Stimulated activated CD8-positive, alpha-beta memory T cell treated with anti-CD3 and anti-CD28 coated beads, Interleukin-7, amount 100 ng/mL, for 24 hours (primary cell): ENCODE results near the gene DNAH12.
"Not testable (repeated sequence)": the region's sequence is repeated elsewhere in the genome, so short reads cannot be mapped to it uniquely, and the experiment has no call there.

Experiments
- DNase-seq: peaks from one replicate; pipeline ENCODE4 v3.0.0-alpha.2; 2020; ENCODE audit warnings: low read depth

DNAH12 gene

DNA sequence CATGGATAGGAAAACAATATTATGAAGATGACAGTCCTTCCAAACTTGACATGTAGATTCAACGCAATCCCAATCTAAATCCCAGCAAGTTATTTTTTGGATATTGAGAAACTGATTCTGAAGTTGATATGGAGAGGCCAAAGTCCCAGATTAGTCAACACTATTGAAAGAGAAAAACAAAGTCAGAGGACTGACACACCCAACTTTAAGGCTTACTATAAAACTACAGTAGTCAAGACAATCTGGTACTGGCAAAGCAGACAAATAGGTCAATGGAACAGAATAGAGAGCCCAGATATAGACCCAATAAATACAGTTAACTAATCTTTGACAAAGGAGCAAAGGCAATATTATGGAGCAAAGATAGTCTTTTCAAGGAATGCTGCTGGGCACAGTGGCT is 132.4 kb downstream of the DNAH12 start:
- DNase-seq: no peak

DNA sequence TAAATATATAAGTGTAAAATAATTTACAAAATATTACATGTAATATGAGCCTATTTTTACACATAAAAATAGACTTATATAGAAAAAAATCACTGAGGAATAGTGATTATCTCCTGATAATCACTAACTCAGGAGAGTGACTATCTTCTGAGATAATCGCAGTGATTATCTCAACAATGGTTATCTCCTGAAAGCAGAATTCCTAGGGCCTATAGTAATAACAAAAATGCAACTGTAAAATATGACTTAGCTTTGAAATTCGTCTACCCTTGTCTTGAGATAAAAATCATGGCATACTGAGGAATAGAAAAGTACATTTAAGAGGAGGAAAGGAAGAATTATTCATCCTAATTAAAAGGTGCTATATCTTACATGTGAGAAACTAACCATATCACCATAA is 134.7 kb downstream of the DNAH12 start:
- DNase-seq: no peak

DNA sequence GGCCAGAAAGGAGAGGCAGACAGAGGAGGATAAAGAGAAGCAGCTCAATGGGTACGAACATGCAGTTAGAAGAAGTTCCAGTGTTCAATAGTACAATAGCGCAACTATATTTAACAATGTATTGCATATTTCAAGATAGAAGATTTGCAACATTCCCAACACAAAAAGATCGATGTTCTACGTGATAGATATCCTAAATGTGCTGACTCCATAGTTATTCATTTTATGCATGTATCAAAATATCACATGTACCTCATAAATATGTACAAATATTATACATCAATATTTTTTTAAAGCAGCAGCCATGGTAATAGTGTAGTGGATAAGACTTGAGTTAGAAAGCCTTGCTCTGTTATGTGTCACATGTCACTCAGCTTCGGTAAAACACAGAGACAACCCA is 141.5 kb downstream of the DNAH12 start:
- DNase-seq: no peak

DNA sequence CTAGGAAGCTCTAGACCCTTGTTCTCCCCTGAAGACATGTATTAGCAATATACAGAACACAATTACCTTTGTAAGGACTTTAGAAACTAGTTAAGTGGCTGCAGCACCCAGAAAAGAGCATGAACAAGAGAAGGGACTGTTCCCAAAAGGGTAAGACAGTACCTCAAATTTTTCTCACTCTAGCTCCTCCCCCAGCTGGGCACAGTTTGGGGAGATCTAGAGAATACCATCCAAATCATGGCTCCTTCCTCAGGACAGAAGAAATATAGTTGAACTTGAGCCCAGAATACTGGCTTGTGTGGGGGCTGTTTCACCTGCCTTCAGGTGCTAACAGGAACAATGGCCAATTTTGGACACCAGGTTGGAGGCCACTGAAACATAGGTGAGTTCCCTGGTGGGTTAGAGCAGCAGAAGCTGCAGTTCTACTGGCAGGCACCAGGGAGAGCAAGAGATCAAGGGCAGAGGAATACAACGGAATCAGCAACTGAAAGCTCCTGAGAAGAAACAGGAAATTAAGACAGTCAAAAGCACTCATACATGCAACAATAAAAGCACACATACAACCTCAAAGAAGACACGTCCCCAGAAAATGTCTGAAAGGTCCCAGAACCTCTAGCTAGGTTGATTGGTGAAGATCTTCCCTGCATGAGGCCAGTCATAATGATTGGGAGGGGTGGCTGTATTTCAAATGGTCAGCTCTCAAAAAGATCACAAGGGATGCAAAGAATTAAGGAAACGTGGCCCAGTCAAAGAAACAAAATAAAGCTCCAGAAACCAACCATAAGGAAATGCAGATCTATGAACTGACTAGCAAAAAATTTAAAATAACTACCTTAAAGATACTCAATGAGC is 146.7 kb downstream of the DNAH12 start:
- peak; percentile 5 for DNase-seq

DNA sequence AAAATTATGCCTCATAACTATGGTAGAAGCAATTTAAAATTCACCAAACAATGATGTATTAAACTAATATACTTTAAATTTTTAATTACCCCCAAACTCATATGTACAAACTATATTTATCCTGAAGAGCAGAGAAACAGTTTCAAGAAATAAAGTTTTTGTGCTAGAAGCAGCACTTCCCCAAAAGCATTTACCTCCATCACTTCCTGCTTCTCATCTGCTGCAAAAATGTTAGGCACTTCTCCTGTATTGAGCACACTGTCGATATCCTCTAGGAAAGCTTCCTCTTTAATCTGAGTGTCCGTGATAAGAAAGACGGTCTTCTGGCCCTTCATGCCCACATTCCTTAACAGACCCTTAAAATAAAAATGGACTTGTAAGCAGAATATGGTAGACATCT is 150.2 kb downstream of the DNAH12 start:
- no peak for DNase-seq

DNA sequence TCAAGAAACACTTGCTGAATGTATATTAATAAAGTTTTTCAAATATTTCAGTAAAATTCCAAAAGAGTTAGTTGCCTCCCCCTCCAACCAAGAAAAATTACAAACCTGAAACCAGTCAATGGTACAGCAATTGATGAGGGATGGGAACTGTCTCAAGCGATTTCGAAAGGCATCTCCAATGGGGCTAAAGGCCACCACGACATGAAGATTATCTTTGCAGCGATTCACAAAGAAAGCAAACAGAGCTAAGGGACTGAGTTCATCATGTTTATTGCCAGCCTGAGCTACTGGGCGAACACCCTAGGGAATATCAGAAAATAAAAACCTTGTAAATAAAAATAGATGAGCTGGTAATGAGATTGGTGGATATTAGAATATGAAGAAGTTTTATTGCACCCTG is 152.4 kb downstream of the DNAH12 start:
- no peak for DNase-seq

DNA sequence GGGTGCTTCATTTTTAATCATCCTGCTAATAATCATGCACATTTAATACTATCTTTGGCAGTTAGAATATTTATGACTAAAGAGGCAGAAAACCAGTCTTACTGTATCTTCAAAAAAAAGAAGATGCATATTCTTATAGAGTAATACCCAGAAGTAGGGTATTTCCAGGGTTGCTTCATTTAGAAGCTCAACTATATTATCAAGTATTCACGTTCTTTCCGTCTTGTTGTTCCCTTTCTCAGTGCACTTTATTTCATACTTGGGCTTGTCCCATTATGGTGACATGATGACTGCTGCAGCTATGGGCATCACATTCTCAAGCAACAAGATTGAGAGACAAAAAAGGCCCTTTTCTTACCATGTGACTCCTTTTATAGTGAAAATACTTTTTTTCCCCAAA is 154.9 kb downstream of the DNAH12 start:
- no peak for DNase-seq

DNA sequence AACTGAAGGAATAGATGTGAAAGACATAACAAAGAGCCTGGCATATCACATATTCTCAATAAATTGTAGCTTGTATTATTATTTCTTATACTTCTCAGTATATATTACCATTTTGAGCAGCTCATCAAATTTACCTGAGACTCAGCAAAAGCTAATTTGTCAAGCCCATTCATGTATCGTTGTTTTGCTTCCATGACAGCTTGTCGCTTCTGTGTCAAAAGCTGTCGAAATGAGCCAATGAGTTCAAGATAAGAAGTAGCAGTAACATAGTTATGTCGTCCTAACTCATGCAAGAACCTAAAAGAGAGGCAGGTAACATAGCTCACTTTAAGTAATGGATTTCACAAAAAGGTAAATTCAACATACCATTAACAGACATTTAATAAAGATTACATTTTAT is 157.8 kb downstream of the DNAH12 start:
- no peak for DNase-seq

DNA sequence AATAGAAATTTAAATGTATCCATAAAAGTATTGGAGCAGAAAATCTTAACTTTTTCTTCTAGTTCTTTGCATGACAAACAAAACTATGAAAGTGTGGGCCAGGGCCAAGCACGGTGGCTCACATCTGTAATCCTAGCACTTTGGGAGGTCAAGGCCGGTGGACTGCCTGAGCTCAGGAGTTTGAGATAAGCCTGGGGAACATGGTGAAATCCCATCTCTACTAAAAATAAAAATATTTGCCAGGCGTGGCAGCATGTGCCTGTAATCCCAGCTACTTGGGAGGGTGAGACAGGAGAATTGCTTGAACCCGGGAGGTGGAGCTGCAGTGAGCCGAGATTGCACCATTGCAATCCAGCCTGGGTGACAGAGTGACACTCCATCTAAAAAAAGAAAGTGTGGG is 158.6 kb downstream of the DNAH12 start:
- DNase-seq: no peak

DNA sequence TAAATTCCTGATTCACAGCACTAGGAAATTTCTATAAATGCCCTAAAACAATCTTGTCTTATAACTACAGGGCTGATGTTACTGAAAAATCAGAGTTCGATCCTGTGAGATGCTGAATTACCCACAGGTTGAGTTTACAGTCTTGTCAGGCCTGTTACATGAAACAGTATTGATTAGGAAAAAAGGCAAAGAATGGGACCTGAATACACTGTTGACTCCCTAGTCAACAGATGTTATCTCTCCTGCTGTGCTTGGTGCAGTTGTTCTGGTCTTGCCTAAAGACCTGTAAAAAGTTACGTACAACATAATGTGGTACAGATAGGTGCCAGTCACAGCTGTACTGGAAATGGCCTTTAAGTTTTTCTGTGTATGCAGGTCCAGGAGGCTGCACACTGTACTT is 160.3 kb downstream of the DNAH12 start:
- DNase-seq: no peak

DNA sequence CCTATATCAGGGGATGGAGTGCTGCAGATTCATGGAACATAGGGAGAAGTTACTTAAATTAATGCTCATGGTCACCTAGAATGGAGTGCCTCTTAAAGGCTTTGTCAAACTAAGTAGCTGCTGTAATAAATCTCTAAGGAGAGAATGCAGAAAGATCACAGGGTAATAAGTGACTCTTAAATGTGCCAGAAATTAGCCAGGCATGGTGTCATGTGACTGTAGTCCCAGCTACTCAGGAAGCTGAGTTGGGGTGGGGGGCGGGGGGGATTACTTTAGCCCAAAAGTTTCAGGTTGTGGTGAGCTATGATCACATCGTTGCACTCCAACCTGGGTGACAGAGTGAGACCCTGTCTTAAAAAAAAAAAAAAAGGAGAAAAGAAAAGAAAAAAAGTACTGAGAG is 160.7 kb downstream of the DNAH12 start:
- no peak for DNase-seq

DNA sequence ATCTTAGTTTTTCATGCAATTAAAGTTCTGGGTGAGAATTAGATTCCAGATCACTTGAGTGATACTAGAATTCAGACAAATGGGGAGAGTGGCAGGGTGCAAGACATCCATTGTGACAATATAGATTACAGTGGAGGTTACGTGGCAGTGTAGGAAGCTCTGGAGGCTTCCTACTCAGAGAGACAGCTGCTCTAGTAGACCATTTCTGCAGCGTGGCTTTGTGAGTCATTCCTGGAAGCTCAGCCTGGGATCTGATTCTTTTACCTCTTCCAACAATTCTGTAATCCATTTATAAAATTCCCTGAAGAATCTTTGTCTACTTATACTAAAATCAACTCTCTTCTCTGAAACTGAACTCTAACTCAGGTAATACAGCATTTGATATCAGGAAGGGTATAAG is 161.2 kb downstream of the DNAH12 start:
- no peak for DNase-seq

DNA sequence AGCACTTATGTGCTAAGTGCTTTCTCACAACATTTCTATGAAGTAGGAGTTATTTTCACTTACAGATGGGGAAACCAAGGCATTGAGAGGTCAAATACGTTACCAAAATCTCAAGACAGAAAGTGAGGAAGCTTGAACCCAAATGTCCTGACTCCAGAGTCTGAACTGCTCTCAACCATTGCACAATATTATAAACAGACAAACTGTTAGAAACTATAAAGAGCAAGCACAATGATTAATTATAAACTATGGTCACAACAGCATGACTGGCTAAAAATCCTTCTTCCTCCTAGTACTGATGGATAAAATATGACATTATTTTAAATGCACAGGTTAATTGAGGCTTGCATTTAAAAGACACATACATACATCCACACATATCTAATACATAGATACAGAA is 173.8 kb downstream of the DNAH12 start:
- DNase-seq: no peak

DNA sequence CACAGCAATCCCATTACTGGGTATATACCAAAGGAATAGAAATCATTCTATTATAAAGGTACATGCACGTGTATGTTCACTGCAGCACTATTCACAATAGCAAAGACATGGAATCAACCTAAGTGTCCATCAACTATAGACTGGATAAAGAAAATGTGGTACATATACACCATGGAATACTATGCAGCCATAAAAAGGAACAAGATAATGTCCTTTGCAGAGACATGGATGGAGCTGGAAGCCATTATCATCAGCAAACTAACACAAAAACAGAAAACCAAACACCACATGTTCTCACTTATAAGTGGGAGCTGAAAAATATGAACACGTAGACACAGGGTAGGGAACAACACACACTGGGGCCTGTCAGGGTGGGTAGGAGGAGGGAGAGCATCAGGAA is 179.1 kb downstream of the DNAH12 start:
- not testable (repeated sequence) for DNase-seq

DNA sequence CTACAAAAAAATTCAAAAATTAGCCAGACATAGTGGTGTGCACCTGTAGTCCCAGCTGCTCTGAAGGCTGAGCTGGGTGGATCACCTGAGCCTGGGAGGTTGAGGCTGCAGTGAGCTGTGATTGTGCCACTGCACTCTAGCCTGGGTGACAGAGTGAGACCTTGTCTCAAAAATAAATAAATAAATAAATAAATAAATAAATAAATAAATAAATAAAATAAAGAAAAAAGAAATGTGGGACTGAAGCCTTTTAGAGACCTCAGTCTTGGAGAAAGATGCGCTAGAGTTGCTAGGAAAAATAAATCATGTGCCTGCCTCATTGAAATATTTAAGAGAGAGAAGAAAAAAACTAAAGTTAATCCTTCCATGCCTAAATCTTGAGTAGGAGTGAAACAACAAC is 187.9 kb downstream of the DNAH12 start:
- not testable (repeated sequence) for DNase-seq

DNA sequence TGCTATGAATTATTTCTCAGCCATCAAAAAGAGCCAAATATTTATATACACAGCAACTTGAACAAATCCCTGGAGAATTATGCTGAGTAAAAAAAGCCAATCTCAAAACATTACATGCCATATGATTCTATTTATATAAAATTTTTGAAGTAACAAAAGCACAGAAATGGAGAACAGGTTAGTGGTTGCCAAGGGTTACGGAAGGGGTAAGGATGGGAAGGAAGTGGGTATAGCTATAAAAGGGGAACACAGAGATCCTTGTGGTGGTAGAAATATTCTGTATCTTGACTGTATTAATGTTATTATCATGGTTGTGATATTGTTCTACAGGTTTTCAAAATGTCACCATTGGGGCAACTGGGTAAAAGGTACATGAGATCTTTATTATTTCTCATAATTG is 189.4 kb downstream of the DNAH12 start:
- DNase-seq: no peak

DNA sequence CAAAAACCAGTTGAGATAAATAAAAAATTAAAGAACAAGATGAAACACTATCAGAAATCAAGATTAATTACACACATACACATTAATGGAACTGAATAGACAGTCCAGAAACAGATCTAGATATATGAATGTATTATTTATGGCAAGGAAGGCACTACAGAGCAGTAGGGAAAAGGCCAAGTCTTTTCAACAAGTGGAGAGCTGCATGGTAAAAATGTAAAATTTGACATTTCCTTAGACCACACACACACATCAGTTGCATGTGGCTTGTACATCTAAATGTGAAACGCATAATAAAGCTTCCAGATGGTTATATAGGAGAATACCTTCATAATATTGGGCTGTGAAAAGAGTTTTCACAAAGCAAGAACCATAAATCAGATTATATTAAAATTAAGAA is 193.9 kb downstream of the DNAH12 start:
- DNase-seq: no peak

DNA sequence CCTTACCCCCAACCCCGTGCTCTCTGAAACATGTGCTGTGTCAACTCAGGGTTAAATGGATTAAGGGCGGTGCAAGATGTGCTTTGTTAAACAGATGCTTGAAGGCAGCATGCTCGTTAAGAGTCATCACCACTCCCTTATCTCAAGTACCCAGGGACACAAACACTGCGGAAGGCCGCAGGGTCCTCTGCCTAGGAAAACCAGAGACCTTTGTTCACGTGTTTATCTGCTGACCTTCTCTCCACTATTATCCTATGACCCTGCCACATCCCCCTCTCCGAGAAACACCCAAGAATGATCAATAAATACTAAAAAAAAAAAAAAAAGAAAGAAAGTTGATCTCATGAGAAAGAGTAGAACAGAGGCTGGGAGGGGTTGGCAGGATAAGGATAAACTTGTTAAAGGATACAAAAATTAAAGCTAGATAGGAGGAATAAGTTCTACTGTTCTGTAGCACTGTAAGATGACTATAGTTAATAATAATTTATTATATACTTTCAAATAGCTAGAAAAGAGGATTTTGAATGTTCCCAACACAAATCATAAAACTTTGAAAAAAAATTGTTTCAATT is 205.0 kb downstream of the DNAH12 start:
- not testable (repeated sequence) for DNase-seq

DNA sequence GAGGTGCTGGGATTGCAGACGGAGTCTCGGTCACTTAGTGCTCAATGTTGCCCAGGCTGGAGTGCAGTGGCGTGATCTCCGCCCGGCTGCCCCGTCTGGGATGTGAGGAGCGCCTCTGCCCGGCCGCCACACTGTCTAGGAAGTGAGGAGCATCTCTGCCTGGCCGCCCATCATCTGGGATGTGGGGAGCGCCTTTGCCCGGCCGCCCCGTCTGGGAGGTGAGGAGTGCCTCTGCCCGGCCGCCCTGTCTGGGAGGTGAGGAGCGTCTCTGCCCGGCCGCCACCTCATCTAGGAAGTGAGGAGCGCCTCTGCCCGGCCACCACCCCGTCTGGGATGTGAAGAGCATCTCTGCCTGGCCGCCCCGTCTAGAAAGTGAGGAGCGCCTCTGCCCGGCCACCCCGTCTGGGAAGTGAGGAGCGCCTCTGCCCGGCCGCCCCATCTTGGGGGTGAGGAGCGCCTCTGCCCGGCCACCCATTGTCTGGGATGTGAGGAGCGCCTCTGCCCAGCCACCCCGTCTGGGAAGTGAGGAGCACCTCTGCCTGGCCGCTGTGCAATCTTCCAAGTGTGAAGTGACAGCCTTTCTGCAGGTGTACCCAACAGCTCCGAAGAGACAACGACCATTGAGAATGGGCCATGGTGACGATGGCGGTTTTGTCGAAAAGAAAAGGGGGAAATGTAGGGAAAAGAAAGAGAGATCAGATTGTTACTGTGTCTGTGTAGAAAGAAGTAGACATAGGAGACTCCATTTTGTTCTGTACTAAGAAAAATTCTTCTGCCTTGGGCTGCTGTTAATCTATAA is 205.7 kb downstream of the DNAH12 start:
- not testable (repeated sequence) for DNase-seq

DNA sequence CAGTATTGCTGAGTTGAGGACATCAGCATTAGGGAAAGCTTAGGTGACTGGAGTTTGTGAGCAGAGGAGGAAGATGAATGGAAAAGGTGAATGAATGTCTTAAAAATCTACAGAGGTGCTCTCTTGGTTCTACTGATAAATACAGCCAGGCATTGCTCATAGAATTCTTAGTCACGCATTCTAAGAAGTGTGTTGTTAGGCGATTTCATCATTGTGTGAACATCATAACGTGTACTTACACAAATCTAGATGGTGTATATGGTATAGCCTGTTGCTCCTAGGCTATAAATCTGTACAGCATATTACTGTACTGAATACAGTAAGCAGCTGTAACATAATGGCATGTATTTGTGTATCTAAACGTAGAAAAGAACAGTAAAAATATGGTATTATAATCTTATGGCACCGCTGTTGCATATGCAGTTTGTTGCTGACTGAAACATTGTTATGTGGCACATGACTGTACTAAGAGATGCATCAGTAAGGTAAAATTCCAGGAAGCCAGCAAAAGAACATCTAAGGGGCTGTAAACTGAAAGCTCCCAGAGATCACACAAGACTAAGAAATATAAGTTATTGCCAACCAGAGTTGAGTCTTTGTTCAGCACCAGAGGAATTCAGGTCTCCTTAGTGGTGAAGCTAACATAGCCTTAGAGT is 208.7 kb downstream of the DNAH12 start:
- no peak for DNase-seq

DNA sequence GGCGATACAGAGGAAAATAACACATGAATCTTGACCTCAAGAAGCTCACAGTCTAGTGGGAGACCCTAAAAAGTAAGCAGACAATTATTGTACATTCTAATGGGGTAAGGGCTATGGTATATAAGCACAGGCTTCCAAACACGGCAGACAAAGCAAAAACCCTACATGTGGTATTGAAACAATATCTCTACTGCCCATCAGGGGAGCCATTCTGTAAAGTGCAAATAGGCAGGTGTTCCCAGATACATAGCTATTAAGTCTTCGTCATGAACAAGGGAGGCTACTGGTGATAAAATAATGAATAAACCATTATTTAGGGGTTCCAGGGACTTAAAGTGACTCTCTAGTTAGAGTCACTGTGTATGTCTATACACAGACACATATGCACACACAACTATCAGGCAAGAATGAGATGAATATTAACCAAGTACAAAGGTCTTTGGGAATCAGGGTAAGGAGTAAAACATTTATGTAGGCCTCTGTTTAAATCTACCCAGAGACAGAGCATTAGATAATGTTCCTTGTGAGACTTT is 213.0 kb downstream of the DNAH12 start:
- no peak for DNase-seq

DNA sequence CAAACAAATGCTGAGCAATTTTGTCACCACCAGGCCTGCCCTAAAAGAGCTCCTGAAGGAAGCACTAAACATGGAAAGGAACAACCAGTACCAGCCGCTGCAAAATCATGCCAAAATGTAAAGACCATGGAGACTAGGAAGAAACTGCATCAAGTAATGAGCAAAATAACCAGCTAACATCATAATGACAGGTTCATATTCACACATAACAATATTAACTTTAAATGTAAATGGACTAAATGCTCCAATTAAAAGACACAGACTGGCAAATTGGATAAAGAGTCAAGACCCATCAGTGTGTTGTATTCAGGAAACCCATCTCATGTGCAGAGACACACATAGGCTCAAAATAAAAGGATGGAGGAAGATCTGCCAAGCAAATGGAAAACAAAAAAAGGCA is 217.6 kb downstream of the DNAH12 start:
- not testable (repeated sequence) for DNase-seq
